Hypothalamus (tissue), 51 donors: Measurements from ENCODE around the gene PDCD1LG2.
A peak's percentile ranks its signal among the peaks of the same experiment; 100 is the strongest.
"Not testable (repeated sequence)": the region's sequence is repeated elsewhere in the genome, so short reads cannot be mapped to it uniquely, and the experiment has no call there.

Source experiments
- DNase-seq, 51 donors: peaks; one replicate each; lab custom pipeline; 2025; lab: John Stamatoyannopoulos, UW

Gene PDCD1LG2

GRCh38 chr9:5563417-5563815 lies 53.1 kb downstream of the PDCD1LG2 start:
- no peak for DNase-seq

- no peak for DNase-seq
These were observed 53.6 kb downstream of the PDCD1LG2 start for GRCh38 chr9:5563886-5564285.

- DNase-seq: no peak
These were observed 55.8 kb downstream of the PDCD1LG2 start for GRCh38 chr9:5566054-5566618.

- DNase-seq: no peak
These were observed 58.5 kb downstream of the PDCD1LG2 start for GRCh38 chr9:5568868-5569267.

GRCh38 chr9:5569409-5569808 lies 59.1 kb downstream of the PDCD1LG2 start:
- no peak for DNase-seq

GRCh38 chr9:5569891-5570290 lies 59.6 kb downstream of the PDCD1LG2 start:
- DNase-seq: no peak

- no peak for DNase-seq
These were observed 61.4 kb downstream of the PDCD1LG2 start for GRCh38 chr9:5571629-5572232.

GRCh38 chr9:5574097-5574496 lies 63.8 kb downstream of the PDCD1LG2 start:
- DNase-seq: no peak

GRCh38 chr9:5575000-5575399 lies 64.7 kb downstream of the PDCD1LG2 start:
- no peak for DNase-seq

- no peak for DNase-seq
These were observed 66.9 kb downstream of the PDCD1LG2 start for GRCh38 chr9:5577225-5577624.

- DNase-seq: no peak
These were observed 67.8 kb downstream of the PDCD1LG2 start for GRCh38 chr9:5578018-5578697.

GRCh38 chr9:5578698-5579085 lies 68.4 kb downstream of the PDCD1LG2 start:
- DNase-seq: no peak

GRCh38 chr9:5579881-5580280 lies 69.5 kb downstream of the PDCD1LG2 start:
- DNase-seq: no peak

GRCh38 chr9:5580650-5581049 lies 70.3 kb downstream of the PDCD1LG2 start:
- DNase-seq: no peak

- DNase-seq: not testable (repeated sequence)
These were observed 71.4 kb downstream of the PDCD1LG2 start for GRCh38 chr9:5581706-5582105.

- peak in 1 of 51 donors; percentile 2 for DNase-seq
These were observed 72.5 kb downstream of the PDCD1LG2 start for GRCh38 chr9:5582835-5583195.

- no peak for DNase-seq
These were observed 76.1 kb downstream of the PDCD1LG2 start for GRCh38 chr9:5586391-5586802.

GRCh38 chr9:5587024-5587423 lies 76.7 kb downstream of the PDCD1LG2 start:
- DNase-seq: no peak

GRCh38 chr9:5592231-5592630 lies 81.9 kb downstream of the PDCD1LG2 start:
- no peak for DNase-seq

GRCh38 chr9:5592904-5593303 lies 82.6 kb downstream of the PDCD1LG2 start:
- DNase-seq: no peak

- DNase-seq: no peak
These were observed 83.6 kb downstream of the PDCD1LG2 start for GRCh38 chr9:5593904-5594303.

GRCh38 chr9:5596173-5596572 lies 85.8 kb downstream of the PDCD1LG2 start:
- DNase-seq: no peak
